ENCODE data around the gene MAPK12.

Gene MAPK12

DNA sequence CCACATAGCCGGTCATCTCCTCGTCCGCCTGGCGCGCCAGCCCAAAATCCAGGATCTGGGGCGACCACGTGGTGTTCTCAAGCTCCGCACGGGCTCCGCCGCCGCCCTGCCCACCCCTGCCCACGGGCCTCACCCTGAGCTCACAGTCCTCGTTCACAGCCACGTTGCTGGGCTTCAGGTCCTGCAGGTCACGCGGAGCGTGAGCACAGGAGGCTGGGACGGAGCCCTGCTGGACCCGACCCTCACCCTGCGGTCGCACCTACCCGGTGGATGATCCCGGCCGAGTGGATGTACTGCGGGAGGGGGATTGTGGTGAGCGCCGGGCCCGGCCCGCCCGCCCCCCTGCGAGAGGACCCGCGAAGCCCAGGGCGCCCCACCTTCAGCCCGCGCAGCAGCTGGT is 5.5 kb upstream of the MAPK12 start:
- DNase-seq: no peak

DNA sequence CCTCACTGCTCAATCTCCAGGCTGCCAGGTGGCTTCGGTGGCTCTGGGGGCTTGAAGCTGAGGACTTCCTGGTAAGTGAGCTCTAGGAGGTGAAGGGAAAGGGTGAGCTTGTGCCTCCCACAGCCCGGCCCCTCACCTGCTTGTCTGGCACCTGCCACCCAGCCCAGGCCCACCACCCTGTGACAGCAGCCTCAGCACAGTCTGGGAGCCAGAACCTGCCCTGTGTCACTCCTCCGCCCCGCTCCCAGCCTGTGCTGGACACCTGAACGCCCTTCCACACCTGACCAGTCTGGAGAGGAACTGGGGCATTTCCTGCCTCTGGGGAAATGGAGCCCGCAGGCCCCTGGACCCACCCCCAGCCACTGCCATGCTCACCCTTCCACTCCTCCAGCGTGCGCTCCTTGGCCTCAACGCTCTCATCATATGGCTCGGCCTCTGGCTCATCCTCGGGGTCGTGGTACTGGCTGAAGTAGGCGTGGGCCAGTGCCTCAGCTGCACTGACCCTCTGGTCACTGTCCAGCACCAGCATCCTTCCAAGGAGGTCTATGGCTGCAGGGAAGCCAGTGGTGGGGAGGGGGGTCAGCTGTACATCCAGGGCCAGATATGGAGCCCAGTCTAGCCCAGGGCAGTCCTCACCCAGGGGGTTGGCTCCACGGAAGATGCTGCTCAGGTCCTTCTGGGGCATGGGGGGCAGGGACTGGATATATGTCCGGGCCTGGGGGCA is 3.6 kb upstream of the MAPK12 start:
- DNase-seq: no peak

- no peak for DNase-seq
Measured at GRCh38 chr22:50264104-50264745, 2.7 kb upstream of the MAPK12 start.

DNA sequence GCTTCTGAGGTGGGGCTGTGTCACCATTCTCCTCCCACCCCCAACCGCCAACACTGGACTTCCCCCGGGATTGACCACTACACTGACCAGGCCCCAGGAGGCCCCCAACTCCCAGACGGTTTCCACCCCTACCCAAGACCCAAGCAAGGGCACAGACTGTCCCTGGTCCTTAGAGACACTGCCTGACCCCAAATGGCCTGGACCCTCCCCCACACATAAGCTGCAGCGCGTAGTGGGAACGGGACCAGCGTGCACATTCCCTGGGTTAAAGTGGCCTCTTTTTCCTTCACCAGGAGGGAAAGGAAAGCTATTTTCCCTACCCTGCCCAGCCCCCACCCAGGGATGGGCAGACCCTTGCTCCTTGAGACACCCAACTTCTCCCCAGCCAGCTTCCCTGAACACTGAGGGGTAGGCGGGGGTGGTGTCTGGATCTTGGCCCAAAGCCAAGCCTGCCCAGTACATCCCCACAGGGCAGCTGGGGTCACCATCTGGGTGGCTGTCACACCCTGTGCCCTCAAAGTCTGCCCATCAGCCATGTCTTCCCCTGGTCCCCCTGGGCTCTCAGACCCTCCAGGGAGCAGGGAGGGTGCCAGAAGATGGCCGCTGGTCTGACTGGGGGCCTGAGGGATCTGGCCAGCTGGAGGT is 1.6 kb upstream of the MAPK12 start:
- DNase-seq: no peak

GRCh38 chr22:50262460-50262911 is 1.0 kb upstream of the MAPK12 start:
- DNase-seq: no peak

GRCh38 chr22:50260801-50261614 is 475 bp downstream of the MAPK12 start:
- no peak for DNase-seq

DNA sequence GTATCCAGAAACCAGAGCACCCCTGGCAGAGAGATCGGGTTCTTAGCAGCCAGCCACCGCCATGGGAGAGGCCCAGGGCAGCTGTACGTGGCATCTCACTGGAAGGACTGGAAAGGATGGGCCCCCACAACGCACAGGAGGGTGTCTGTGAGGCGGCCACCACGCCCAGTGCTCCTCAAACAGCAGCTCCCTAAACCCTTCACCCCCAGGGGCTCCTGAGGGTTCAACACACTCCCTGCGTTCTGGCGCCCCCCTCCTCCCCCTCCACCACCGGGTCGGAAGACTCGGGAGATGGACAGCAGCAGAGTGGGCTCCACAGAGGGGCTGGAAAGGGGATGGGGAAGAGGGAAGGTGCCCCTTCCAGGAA is 1.1 kb downstream of the MAPK12 start:
- no peak for DNase-seq

GRCh38 chr22:50259302-50259701 is 2.2 kb downstream of the MAPK12 start:
- no peak for DNase-seq

GRCh38 chr22:50258361-50259292 is 2.9 kb downstream of the MAPK12 start:
- no peak for DNase-seq

DNA sequence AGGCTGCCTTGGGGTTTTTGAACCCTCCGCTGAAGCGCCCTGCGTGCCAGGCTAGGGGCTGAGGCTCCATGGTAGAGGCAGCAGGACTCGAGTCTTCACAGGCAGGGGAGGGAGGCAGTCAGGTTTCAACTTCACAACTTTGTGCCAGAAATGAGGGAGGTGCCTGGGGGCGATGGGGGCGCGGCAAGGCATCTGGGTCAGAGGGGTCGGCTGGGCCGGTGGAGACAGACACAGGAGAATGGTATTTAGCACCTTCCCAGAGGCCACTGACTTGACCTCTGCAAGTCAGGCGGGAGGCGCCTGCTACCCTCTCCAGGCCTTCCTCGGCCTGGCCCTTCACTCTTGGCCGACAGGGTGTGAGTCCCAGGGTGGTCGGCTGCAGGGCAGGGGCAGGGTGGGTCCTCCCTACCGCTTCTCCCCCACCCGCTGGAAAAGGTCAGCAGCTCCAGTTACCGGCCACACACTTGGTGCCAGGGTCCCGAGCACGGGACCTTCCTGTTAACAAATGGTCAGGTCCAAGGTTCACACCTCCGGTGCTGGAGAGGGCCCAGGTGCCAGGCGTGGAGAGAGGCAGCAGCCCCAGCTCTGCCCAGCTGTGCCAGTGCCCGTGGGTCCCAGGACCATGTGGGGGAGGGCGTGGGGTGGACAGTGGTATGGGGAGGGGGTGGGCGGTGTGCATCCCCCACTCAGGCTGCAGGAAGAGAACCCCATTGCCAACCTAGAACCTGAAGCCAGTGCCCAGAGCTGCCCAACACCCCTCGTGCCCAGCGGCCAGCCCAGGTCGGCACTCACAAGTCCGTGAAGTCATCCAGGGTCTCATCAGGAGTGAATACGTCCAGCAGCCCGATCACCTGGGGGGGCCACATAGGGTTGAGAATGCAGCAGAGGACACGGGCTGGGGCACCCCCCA is 3.8 kb downstream of the MAPK12 start:
- DNase-seq: no peak

- DNase-seq: no peak
Measured at GRCh38 chr22:50257041-50257440, 4.4 kb downstream of the MAPK12 start.

DNA sequence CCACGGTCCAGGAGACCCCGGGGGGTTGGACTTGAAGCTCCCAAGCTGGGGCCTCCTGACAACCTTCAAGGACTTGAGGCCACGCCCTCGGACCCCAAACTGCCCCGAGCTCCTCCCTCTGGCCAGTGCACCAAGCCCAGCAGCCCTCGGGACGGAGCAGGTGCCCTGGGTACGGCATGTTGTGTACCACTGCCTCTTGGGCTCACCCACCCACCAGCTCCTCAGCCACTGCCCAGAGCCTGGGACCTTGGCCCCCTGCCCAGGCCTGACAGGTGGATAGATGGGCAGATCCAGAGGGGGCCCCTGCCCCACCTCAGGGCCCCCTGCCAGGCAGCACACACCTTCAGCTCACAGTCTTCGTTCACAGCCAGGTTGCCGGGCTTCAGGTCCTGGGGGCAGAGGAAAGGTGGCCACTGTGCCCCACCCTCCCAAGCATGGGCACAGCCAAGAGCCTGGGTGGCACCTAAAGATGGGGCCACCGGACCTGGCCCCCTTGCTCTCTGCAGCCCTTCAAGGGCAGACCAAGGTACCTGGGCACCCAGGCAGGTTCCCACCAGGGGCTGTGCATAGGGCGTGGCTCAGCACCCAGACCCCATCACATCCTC is 5.1 kb downstream of the MAPK12 start:
- DNase-seq: no peak

- DNase-seq: no peak
Measured at GRCh38 chr22:50255607-50256006, 5.9 kb downstream of the MAPK12 start.

DNA sequence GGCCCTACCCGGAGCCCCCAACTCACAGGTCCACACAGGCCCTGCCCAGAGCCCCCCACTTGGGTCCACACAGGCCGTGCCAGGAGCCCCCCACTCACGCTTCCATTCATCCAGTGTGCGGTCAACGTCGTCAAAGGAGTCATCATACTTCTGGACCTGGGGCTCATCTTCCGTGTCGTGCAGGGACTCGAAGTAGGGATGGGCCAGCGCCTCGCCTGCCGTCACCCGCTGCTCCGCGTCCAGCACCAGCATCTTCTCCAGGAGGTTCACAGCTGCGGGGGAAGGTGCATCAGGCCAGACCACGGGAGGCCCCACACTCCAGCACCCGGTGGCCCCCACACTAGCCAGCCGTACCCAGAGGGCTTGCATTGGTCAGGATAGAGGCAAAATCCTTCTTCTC is 6.4 kb downstream of the MAPK12 start:
- DNase-seq: no peak

DNA sequence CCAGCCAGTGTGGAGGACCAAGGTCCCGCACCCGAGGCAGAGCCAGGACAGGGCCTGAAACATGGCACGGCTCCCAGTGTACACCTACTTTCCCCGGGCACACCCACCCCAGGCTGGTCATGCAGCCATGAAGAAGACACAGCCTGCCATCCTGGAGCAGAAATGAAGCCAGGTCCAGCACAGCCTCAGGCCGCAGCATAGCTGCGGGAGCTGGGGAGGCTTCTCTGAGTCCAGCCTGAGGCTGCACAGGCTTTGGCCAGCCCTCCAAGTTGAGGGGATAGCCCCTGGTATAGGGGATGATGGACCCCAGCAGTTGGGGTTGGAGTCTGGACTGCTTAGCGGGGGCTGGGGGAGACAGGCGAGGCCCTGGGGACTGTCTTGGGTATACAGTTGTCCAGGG is 7.5 kb downstream of the MAPK12 start:
- no peak for DNase-seq

GRCh38 chr22:50253046-50253915 is 8.2 kb downstream of the MAPK12 start:
- no peak for DNase-seq

DNA sequence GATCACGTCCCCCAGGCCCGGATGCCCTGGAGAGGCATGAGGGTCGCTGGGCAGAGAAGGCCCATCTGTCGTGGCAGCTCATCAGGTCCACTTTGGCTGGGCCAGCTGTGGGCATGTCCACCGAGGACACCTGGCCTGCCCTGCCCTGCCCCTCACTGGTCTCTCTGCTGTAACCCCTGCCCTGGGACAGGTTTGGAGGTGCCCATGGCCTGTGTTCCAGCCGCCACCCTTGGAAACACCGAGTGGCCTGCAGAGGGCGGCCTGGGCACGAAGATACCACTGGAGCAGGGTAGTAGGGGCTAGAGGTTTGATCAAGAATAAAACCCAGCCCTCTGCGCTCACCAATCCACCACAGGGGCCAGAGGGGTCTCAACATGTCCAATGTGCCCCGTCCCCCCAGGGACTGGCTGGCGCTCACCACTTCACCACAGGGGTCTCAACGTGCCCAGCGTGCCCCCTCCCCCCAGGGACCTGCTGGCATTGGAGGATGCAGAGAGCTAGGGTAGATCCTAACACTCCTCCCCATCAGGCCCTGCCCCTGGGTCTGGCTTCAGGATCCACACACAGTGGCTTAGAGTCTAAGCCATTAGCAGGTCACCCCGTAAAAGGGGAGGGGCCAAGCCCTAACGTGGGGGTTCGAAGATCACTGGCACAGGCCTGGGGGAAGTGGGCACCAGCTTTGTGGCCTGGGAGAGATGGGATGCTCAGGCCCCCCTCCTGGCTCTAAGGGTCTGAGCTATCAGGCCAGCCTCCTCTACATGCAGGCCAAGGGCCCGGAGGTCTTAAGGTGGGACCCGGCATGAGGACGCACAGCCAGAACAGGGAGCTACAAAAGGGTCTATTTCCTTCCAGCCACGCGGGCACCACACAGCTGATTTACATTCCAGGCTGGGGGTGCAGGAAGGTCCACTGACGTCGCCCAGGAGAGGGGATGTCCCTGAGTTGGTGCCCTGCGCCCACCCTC is 9.1 kb downstream of the MAPK12 start:
- peak; percentile 18 for DNase-seq

- no peak for DNase-seq
Measured at GRCh38 chr22:50251477-50252081, 9.9 kb downstream of the MAPK12 start.

Data from kidney glomerular epithelial cell (primary cell).